OCI-LY1 (cell line): ENCODE measurements around the gene IL24.
"Not testable (repeated sequence)": the region's sequence is repeated elsewhere in the genome, so short reads cannot be mapped to it uniquely, and the experiment has no call there.

ENCODE experiments used
- H2AFZ ChIP-seq: fragments of 200-600 bp; sonication (generic), shearing (Covaris generic); 2 replicates; pipeline ENCODE4 v1.6.0; 2014; ENCODE audit warnings: antibody characterized with exemption, mild to moderate bottlenecking, low read length
- H3F3A ChIP-seq: fragments of 200-600 bp; sonication (generic), shearing (Covaris generic); 2 replicates; pipeline ENCODE4 v1.6.0; 2014; ENCODE audit warnings: mild to moderate bottlenecking, antibody characterized with exemption, low read length, moderate library complexity; ENCODE audit not compliant: insufficient read depth
- H3K27ac ChIP-seq: fragments of 200-600 bp; sonication (generic); 2 replicates; pipeline ENCODE4 v1.5.1; 2014; ENCODE audit warnings: low read length, mixed run types, mild to moderate bottlenecking, low read depth; ENCODE audit not compliant: poor library complexity, severe bottlenecking
- H3K27me3 ChIP-seq: fragments of 200-600 bp; sonication (generic); 2 replicates; pipeline ENCODE4 v1.6.0; 2014; ENCODE audit warnings: antibody characterized with exemption, mild to moderate bottlenecking, low read length, moderate library complexity; ENCODE audit not compliant: insufficient read depth
- H3K36me3 ChIP-seq: fragments of 200-600 bp; sonication (generic); 2 replicates; pipeline ENCODE4 v1.6.1; 2014; ENCODE audit warnings: mild to moderate bottlenecking, antibody characterized with exemption, low read length, moderate library complexity, mixed read lengths; ENCODE audit not compliant: insufficient read depth
- H3K4me1 ChIP-seq: fragments of 200-600 bp; sonication (generic); 2 replicates; pipeline ENCODE4 v1.5.1; 2014; ENCODE audit warnings: mild to moderate bottlenecking, low read length, moderate library complexity; ENCODE audit not compliant: insufficient read depth, severe bottlenecking
- H3K4me2 ChIP-seq: fragments of 200-600 bp; sonication (generic), shearing (Covaris generic); 2 replicates; pipeline ENCODE4 v1.6.1; 2014; ENCODE audit warnings: low read length
- H3K4me3 ChIP-seq: fragments of 200-600 bp; sonication (generic); 2 replicates; pipeline ENCODE4 v1.5.1; 2014; ENCODE audit warnings: low read length, low read depth, mild to moderate bottlenecking, mixed read lengths; ENCODE audit not compliant: poor library complexity, severe bottlenecking
- H3K79me2 ChIP-seq: fragments of 200-600 bp; shearing (Covaris generic); 2 replicates; pipeline ENCODE4 v1.6.1; 2016; ENCODE audit warnings: mixed run types, low read length, mixed read lengths; ENCODE audit not compliant: insufficient read depth
- H3K9ac ChIP-seq: fragments of 200-600 bp; sonication (generic), shearing (Covaris generic); 2 replicates; pipeline ENCODE4 v1.6.1; 2014; ENCODE audit warnings: mild to moderate bottlenecking, low read length, mixed read lengths
- H3K9me2 ChIP-seq: fragments of 200-600 bp; sonication (generic), shearing (Covaris generic); 2 replicates; pipeline ENCODE4 v1.6.1; 2014; ENCODE audit warnings: low read depth, mild to moderate bottlenecking, low read length, mixed read lengths
- H3K9me3 ChIP-seq: fragments of 200-600 bp; shearing (Covaris generic); 2 replicates; pipeline ENCODE4 v1.6.1; 2014; ENCODE audit warnings: low read length, mixed read lengths
- H4K20me1 ChIP-seq: fragments of 200-600 bp; sonication (generic), shearing (Covaris generic); 2 replicates; pipeline ENCODE4 v1.6.0; 2016; ENCODE audit warnings: mild to moderate bottlenecking, low read length; ENCODE audit not compliant: insufficient read depth
- EZH2 ChIP-seq: fragments of 200-600 bp; sonication (generic), shearing (Covaris generic); IDR thresholded peaks from 2 replicates; pipeline ENCODE4 v1.8.0; 2017; ENCODE audit warnings: borderline replicate concordance, mixed run types, mild to moderate bottlenecking, antibody characterized with exemption, low read length, moderate library complexity, mixed read lengths
- TF ChIP-seq, protein P1 (sequence below): fragments of 200-600 bp; sonication (generic), shearing (Covaris generic); IDR thresholded peaks from 2 replicates; pipeline ENCODE4 v1.5.1; 2017; ENCODE audit warnings: mild to moderate bottlenecking, antibody characterized with exemption, low read length, moderate library complexity, mixed read lengths

IL24 gene

DNA sequence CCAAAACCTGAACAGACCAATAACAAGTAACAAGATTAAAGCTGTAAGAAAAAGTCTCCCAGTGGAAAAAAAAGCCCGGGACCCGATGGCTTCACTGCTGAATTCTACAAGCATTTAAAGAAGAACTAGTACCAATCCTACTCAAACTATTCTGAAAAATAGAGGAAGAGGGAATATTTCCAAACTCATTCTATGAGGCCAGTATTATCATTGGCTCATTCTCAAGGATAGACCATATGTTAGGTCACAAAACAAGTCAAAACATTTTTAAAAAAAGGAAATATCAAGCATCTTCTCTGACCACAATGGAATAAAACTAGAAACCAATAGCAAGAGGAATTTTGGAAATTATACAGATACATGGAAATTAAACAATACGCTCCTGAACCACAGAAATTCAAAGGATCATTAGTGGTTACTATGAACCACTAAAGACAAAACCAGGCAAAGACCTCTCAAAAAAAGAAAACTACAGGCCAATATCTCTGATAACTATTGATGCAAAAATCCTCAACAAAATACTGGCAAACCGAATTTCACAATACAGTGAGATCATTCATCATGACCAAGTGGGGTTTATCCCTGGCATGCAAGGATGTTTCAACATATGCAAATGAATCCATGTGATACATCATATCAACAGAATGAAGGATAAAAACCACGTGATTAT, 45.8 kb upstream of the IL24 start:
- Histone ChIP-seq H3K9ac (no peak overlapping the region), H3K9me3 (no peaks in the 10 kb centered on the region), H3K36me3 (no peaks in the 10 kb centered on the region), H3K9me2 (no peaks in the 10 kb centered on the region), H3K79me2 (no peaks in the 10 kb centered on the region), H3K4me3 (no peak overlapping the region), H3K4me2 (no peak overlapping the region), H4K20me1 (no peaks in the 10 kb centered on the region), H3K27ac (no peak overlapping the region), H3K27me3 (no peaks in the 10 kb centered on the region; the same call in 1 of the 2 replicates), H2AFZ (no peak overlapping the region), H3F3A (no peaks in the 10 kb centered on the region), H3K4me1 (no peaks in the 10 kb centered on the region)
- TF ChIP-seq, protein P1, sequence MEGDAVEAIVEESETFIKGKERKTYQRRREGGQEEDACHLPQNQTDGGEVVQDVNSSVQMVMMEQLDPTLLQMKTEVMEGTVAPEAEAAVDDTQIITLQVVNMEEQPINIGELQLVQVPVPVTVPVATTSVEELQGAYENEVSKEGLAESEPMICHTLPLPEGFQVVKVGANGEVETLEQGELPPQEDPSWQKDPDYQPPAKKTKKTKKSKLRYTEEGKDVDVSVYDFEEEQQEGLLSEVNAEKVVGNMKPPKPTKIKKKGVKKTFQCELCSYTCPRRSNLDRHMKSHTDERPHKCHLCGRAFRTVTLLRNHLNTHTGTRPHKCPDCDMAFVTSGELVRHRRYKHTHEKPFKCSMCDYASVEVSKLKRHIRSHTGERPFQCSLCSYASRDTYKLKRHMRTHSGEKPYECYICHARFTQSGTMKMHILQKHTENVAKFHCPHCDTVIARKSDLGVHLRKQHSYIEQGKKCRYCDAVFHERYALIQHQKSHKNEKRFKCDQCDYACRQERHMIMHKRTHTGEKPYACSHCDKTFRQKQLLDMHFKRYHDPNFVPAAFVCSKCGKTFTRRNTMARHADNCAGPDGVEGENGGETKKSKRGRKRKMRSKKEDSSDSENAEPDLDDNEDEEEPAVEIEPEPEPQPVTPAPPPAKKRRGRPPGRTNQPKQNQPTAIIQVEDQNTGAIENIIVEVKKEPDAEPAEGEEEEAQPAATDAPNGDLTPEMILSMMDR, result no peak
- TF ChIP-seq EZH2, result no peak

GRCh38 chr1:206852662-206853061, 44.6 kb upstream of the IL24 start:
- H4K20me1 ChIP-seq, H3K9me3 ChIP-seq, H3K4me1 ChIP-seq, H3K4me3 ChIP-seq, H3K9ac ChIP-seq, H3K9me2 ChIP-seq, H3K27ac ChIP-seq, H3F3A ChIP-seq, H3K27me3 ChIP-seq, H3K79me2 ChIP-seq, H3K4me2 ChIP-seq, H2AFZ ChIP-seq, H3K36me3 ChIP-seq: not testable (repeated sequence)

DNA sequence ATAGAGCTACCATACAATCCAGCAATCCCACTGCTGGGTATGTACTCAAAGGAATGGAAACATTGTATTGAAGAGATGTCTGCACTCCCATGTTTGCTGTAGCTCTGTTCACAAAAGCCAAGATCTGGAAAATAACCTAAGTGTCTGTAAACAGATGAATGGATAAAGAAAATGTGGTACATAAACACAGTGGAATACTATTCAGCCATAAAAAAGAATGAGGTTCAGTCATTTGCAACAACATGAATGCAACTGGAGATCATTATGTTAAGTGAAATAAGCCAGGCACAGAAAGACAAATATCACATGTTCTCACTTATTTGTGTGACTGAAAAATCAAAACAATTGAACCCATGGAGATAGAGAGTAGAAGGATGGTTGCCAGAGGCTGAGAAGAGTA, 43.5 kb upstream of the IL24 start:
- H3K79me2 ChIP-seq, H3K9me2 ChIP-seq, H3K27me3 ChIP-seq, H3K9me3 ChIP-seq, H3F3A ChIP-seq, H3K27ac ChIP-seq, H3K36me3 ChIP-seq, H2AFZ ChIP-seq, H3K4me1 ChIP-seq, H4K20me1 ChIP-seq, H3K4me2 ChIP-seq, H3K4me3 ChIP-seq, H3K9ac ChIP-seq: not testable (repeated sequence)

DNA sequence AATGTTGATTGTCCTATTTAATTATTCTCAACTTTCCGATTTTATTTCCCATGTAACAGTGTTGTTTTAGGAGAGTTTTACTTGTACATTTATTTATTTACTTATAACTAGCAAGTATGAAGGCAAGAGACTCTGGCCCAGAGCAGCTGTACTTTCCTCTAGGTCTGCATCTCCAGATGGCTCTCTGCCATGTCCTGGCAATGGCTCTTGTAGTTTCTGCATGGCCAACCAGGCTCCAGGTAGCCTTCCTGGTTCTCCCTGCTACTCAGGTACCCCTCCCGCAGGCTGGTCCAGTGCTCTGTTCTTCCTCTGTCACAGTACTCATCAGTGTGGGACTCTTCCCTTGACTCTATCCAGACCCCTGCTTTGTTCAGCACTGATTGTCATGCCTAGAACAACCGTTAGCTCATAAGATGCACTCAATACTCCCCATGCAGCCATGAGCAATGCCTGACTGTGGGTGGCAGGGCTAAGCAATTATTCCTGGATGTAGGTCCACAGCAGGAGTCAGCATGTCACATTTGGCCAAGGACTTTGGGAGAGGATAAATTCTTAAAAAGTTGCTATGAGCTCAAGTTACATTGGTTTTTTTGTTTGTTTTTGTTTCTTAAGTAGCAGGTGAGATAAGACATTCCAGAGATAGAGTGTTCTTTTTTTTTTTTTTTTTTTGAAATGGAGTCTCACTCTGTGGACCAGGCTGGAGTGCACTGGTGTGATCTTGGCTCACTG, 42.7 kb upstream of the IL24 start:
- no peaks in the 10 kb centered on the region for H3K36me3 ChIP-seq
- H3K4me1 ChIP-seq, result no peaks in the 10 kb centered on the region
- no peaks in the 10 kb centered on the region for H3K9me3 ChIP-seq
- H2AFZ ChIP-seq, result no peak overlapping the region
- no peaks in the 10 kb centered on the region for H3K9me2 ChIP-seq
- H4K20me1 ChIP-seq, result no peaks in the 10 kb centered on the region
- TF ChIP-seq EZH2, result no peak
- TF ChIP-seq, protein P1, result no peak
- H3K4me3 ChIP-seq, result no peak overlapping the region
- H3K27ac ChIP-seq, result no peak overlapping the region
- H3F3A ChIP-seq, result no peaks in the 10 kb centered on the region
- H3K9ac ChIP-seq, result no peak overlapping the region
- no peaks in the 10 kb centered on the region; the same call in 1 of the 2 replicates for H3K27me3 ChIP-seq
- H3K79me2 ChIP-seq, result no peaks in the 10 kb centered on the region
- H3K4me2 ChIP-seq, result no peak overlapping the region
